DOHH2 (cell line): Measurements from ENCODE around the gene PPFIA3.
"Not testable (repeated sequence)": the region's sequence is repeated elsewhere in the genome, so short reads cannot be mapped to it uniquely, and the experiment has no call there.

Experiments
- H3F3A ChIP-seq: fragments of 200-600 bp; sonication (generic), shearing (Covaris generic); 2 replicates; pipeline ENCODE4 v1.6.0; 2016; ENCODE audit warnings: antibody characterized with exemption, mild to moderate bottlenecking; ENCODE audit not compliant: control insufficient read depth, insufficient read depth
- H3K27ac ChIP-seq: fragments of 200-600 bp; sonication (generic); 2 replicates; pipeline ENCODE4 v1.5.1; 2014; ENCODE audit warnings: low read depth, mild to moderate bottlenecking, low read length, moderate library complexity
- H3K27me3 ChIP-seq: fragments of 200-600 bp; sonication (generic); 2 replicates; pipeline ENCODE4 v1.6.1; 2014; ENCODE audit warnings: mild to moderate bottlenecking, low read length, mixed read lengths; ENCODE audit not compliant: control insufficient read depth
- H3K36me3 ChIP-seq: fragments of 200-600 bp; sonication (generic); 2 replicates; pipeline ENCODE4 v1.6.1; 2014; ENCODE audit warnings: mild to moderate bottlenecking, low read length, moderate library complexity, mixed read lengths; ENCODE audit not compliant: control insufficient read depth
- H3K4me1 ChIP-seq: fragments of 200-600 bp; sonication (generic); 2 replicates; pipeline ENCODE4 v1.6.1; 2014; ENCODE audit warnings: mild to moderate bottlenecking, low read length, mixed read lengths; ENCODE audit not compliant: control insufficient read depth
- H3K4me2 ChIP-seq: fragments of 200-600 bp; sonication (generic); 2 replicates; pipeline ENCODE4 v1.6.0; 2014; ENCODE audit warnings: mild to moderate bottlenecking, low read length, moderate library complexity
- H3K4me3 ChIP-seq: fragments of 200-600 bp; sonication (generic); 2 replicates; pipeline ENCODE4 v1.5.1; 2014; ENCODE audit warnings: mild to moderate bottlenecking, low read length, mixed read lengths
- H3K79me2 ChIP-seq: fragments of 200-600 bp; sonication (generic); 2 replicates; pipeline ENCODE4 v1.6.1; 2014; ENCODE audit warnings: mild to moderate bottlenecking, low read length, mixed read lengths; ENCODE audit not compliant: control insufficient read depth
- H3K9me2 ChIP-seq: fragments of 200-600 bp; sonication (generic); replicated peaks from 2 replicates; pipeline ENCODE4 v1.6.1; 2014; ENCODE audit warnings: mild to moderate bottlenecking, low read length, mixed read lengths; ENCODE audit not compliant: control insufficient read depth
- H3K9me3 ChIP-seq: fragments of 200-600 bp; sonication (generic); 2 replicates; pipeline ENCODE4 v1.6.1; 2014; ENCODE audit warnings: antibody characterized with exemption, low read length, mixed read lengths; ENCODE audit not compliant: control insufficient read depth, insufficient read depth
- H4K20me1 ChIP-seq: fragments of 200-600 bp; sonication (generic); 2 replicates; pipeline ENCODE4 v1.6.0; 2014; ENCODE audit warnings: low read depth, mild to moderate bottlenecking, antibody characterized with exemption, low read length, moderate library complexity; ENCODE audit not compliant: control insufficient read depth, insufficient read depth
- EZH2phosphoT487 ChIP-seq: fragments of 200-600 bp; sonication (generic); IDR thresholded peaks from 2 replicates; pipeline ENCODE4 v1.6.1; 2017; ENCODE audit warnings: borderline replicate concordance, mild to moderate bottlenecking, antibody characterized with exemption, low read length, moderate library complexity, mixed read lengths
- TF ChIP-seq, protein P1 (sequence below): fragments of 200-600 bp; sonication (generic); IDR thresholded peaks from one replicate; pipeline ENCODE4 v1.5.1; 2014; ENCODE audit warnings: antibody characterized with exemption, mild to moderate bottlenecking, low read depth, low read length; ENCODE audit not compliant: poor library complexity, severe bottlenecking

PPFIA3 gene

DNA sequence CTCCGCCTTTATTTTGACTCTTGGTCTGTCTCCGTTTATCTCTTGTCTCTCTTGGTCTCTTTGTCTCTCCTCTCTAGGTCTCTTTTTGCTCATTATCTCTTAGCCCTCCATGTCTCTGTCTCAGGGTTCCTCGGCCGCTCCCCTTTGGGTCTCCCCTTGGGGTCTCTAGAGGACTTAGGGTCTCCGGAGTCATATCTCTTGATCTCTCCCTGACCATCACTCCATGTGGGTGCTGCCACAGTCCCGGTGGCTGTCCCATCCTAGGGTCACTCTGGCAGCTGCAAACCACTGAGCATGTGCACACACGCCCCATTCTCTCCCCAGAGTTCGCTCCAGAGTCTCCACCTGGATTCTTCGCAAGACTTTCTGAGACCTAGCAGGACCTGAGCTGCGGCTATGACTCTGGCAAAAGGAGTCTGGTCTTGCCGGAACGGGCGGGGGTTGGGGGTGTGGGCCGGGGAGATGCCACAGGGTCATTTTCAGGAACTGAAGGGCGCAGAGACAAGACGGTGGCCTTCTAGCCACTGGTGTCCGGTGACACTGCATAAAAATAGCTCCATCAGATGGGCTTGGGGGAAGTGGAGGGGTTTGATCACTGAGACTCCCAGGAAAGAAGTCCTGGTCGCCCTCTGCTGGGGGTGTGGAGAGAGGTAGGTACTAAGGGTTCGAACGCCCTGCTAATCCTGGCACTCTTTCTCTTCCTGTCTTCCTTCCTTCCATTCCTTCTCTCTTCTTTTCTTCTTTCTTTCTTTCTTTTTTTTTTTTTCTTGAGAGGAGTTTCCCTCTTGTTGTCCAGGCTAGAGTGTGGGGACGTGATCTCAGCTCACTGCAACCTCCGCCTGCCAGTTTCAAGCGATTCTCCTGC, 45.6 kb upstream of the PPFIA3 start:
- H3K4me2 ChIP-seq: no peak overlapping the region
- TF ChIP-seq, protein P1, sequence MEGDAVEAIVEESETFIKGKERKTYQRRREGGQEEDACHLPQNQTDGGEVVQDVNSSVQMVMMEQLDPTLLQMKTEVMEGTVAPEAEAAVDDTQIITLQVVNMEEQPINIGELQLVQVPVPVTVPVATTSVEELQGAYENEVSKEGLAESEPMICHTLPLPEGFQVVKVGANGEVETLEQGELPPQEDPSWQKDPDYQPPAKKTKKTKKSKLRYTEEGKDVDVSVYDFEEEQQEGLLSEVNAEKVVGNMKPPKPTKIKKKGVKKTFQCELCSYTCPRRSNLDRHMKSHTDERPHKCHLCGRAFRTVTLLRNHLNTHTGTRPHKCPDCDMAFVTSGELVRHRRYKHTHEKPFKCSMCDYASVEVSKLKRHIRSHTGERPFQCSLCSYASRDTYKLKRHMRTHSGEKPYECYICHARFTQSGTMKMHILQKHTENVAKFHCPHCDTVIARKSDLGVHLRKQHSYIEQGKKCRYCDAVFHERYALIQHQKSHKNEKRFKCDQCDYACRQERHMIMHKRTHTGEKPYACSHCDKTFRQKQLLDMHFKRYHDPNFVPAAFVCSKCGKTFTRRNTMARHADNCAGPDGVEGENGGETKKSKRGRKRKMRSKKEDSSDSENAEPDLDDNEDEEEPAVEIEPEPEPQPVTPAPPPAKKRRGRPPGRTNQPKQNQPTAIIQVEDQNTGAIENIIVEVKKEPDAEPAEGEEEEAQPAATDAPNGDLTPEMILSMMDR: peak; percentile 43
- no peak for TF ChIP-seq EZH2phosphoT487
- no peaks in the 10 kb centered on the region for H3K36me3 ChIP-seq
- H3K27ac ChIP-seq: no peak overlapping the region
- no peaks in the 10 kb centered on the region for H3K27me3 ChIP-seq
- H3K9me3 ChIP-seq: no peaks in the 10 kb centered on the region
- H4K20me1 ChIP-seq: no peaks in the 10 kb centered on the region
- no peaks in the 10 kb centered on the region for H3F3A ChIP-seq
- H3K4me3 ChIP-seq: no peak overlapping the region
- no peaks in the 10 kb centered on the region for H3K9me2 ChIP-seq
- H3K79me2 ChIP-seq: no peaks in the 10 kb centered on the region
- no peaks in the 10 kb centered on the region for H3K4me1 ChIP-seq

DNA sequence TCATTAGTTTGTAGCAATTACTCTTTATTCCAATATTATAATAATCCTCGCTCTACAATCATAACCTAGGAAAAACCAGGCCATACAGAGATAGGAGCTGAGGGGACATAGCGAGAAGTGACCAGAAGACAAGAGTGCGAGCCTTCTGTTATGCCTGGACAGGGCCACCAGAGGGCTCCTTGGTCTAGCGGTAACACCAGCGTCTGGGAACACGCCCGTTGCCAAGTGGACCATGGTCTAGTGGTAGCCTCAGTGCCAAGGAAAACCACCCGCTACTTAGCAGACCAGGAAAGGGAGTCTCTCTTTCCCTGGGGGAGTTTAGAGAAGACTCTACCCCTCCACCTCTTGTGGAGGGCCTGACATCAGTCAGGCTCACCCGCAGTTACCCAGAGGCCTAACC, 44.5 kb upstream of the PPFIA3 start:
- H3K4me2 ChIP-seq, H3K4me3 ChIP-seq, H3K79me2 ChIP-seq, H3K4me1 ChIP-seq, H4K20me1 ChIP-seq, H3K36me3 ChIP-seq, H3K9me3 ChIP-seq, H3K27me3 ChIP-seq, H3K27ac ChIP-seq, H3F3A ChIP-seq, H3K9me2 ChIP-seq: not testable (repeated sequence)
- TF ChIP-seq, protein P1: peak; percentile 21

DNA sequence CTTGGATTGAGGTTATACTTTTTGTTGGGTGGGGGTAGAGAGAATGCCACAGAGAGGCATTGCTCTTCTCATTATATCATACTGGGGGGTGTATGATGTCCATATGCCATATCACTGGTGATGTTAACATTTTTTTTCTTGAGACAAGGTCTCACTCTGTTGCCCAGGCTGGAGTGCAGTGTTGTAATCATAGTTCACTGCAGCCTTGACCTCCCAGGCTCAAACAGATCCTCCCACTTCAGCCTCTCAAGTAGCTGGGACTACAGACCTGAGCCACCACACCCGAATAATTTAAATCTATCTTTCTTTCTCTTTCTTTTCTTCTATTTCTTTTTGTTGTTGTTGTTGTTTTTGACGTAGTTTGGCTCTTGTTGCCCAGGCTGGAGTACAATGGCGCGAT, 39.0 kb upstream of the PPFIA3 start:
- H4K20me1 ChIP-seq: no peaks in the 10 kb centered on the region
- peaks cover 2% of the 10 kb centered on the region for H3K79me2 ChIP-seq
- H3K4me3 ChIP-seq: no peak overlapping the region
- no peak overlapping the region for H3K27ac ChIP-seq
- H3K9me2 ChIP-seq: no peaks in the 10 kb centered on the region
- no peaks in the 10 kb centered on the region for H3K9me3 ChIP-seq
- no peak overlapping the region for H3K4me2 ChIP-seq
- no peak for TF ChIP-seq EZH2phosphoT487
- TF ChIP-seq, protein P1: no peak
- peaks cover 5% of the 10 kb centered on the region for H3K4me1 ChIP-seq
- H3K36me3 ChIP-seq: peaks cover under 1% of the 10 kb centered on the region; the same call in 1 of the 2 replicates
- H3F3A ChIP-seq: no peaks in the 10 kb centered on the region
- H3K27me3 ChIP-seq: no peaks in the 10 kb centered on the region
